Adrenal gland (tissue), 12 donors: ENCODE measurements around the gene CCDC9. TPM values are rescaled to one million over a fixed set of nuclear protein-coding genes. Genes with fewer than 3 reads are reported as not detected.
"Not testable (repeated sequence)": the region's sequence is repeated elsewhere in the genome, so short reads cannot be mapped to it uniquely, and the experiment has no call there.

Experiments used
- DNase-seq, 7 donors: peaks; one replicate each; pipeline ENCODE4 v3.0.0-alpha.2; 2019 to 2020
- H3K27ac ChIP-seq, 5 donors: fragments of 200-600 bp; sonication (generic) in 4 of 5; 1 replicate in 3 of 5; 2 replicates in 2 of 5; pipeline versions ENCODE4 v1.5.1 to v1.8.0; 2016 to 2020; ENCODE audit warnings: mild to moderate bottlenecking in 1 of 5
- H3K27me3 ChIP-seq: fragments of 200-600 bp; 2 replicates; pipeline ENCODE4 v1.8.0; 2021
- H3K36me3 ChIP-seq, 2 donors: fragments of 200-600 bp; replicated peaks in 1 of 2; 1 replicate in 1 of 2; 2 replicates in 1 of 2; pipeline versions ENCODE4 v1.5.1 to v1.8.0; 2018 to 2022
- H3K4me1 ChIP-seq, 2 donors: fragments of 200-600 bp; replicated peaks in 1 of 2; 1 replicate in 1 of 2; 2 replicates in 1 of 2; pipeline versions ENCODE4 v1.5.1 to v1.8.0; 2018 to 2021
- H3K4me3 ChIP-seq, 4 donors: fragments of 200-600 bp; sonication (generic) in 3 of 4; one replicate each; pipeline ENCODE4 v1.5.1; 2016 to 2018
- H3K9me3 ChIP-seq, 3 donors: fragments of 200-600 bp; sonication (generic) in 1 of 3; replicated peaks in 1 of 3; 1 replicate in 2 of 3; 2 replicates in 1 of 3; pipeline versions ENCODE4 v1.5.1 to v1.8.0; 2016 to 2021
- CTCF ChIP-seq, 6 experiments: fragments of 450-650 bp in 4 of 6; fragments of 200-600 bp in 2 of 6; sonication (generic) in 1 of 6; IDR thresholded peaks; 1 replicate in 5 of 6; 2 replicates in 1 of 6; pipeline versions ENCODE4 v1.5.1 to v1.8.0; 2016 to 2021; ENCODE audit warnings: antibody characterized with exemption in 6 of 6, mild to moderate bottlenecking in 2 of 6, moderate library complexity in 1 of 6
- POLR2A ChIP-seq, 2 donors: fragments of 450-650 bp; IDR thresholded peaks; one replicate each; pipeline ENCODE4 v1.6.1; 2017; ENCODE audit warnings: antibody characterized with exemption in 2 of 2, mild to moderate bottlenecking in 2 of 2, moderate library complexity in 1 of 2
- WGBS, 4 donors: extraction: QIAGEN DNeasy Blood & Tissue Kit in 2 of 4; methylation state at CpG; one replicate each; pipeline versions ENCODE4 v1.1.5 to v1.1.7; 2013 to 2017; 5-methylcytosine and 5-hydroxymethylcytosine counted together
- intact Hi-C, 2 donors: fragments of 100-400 bp; cut with DNase I; formaldehyde crosslinking; loops; one replicate each; pipeline versions ENCODE4 v1.14.1 to v1.15.0; 2022 to 2023
- polyA plus RNA-seq, 3 donors: library from polyadenylated mRNA; stranded (reverse); fragments of 200-250 nt in 2 of 3; fragments of 350-450 nt in 1 of 3; fragmentation: Illumina TruSeq in 1 of 3; extraction: RNeasy Lipid Tissue Mini Kit (QIAGEN cat#74804) in 1 of 3; gene quantifications; one replicate each; pipeline ENCODE4 v1.2.3, GENCODE V29; 2013 to 2014
- total RNA-seq, 9 donors: library from RNA; depleted of rRNA in 4 of 9; stranded (reverse); fragments of >200 nt in 4 of 9; fragments of 120-200 nt in 1 of 9; fragmentation: NEBNext Ultra II Directional in 1 of 9; extraction: Animal tissue kit (Norgen Biotek cat#: 25700) in 1 of 9; gene quantifications; one replicate each; pipeline versions ENCODE4 v1.1.0 to v1.2.4, GENCODE V29; 2013 to 2023
- donor health status: healthy with polysubstance abuse.
- donor health status: Bipolar disorder and iron deficiency.
- donor health status: DM: yes; HTN: yes; CAD: no.
- donor health status: DM: no; HTN: no; CAD: no.
- donor health status: DM: no; HTN: no; CAD: no.
- donor health status: DM: yes; HTN: yes; CAD: no.

Gene CCDC9
- total and polyA plus RNA-seq, 12 donors = 6.0 to 86.5 (median 31.1) TPM

GRCh38 chr19:47243776-47244547 lies 12.4 kb upstream of the CCDC9 start:
- intact Hi-C loops = loop anchor here in 1 of 2 donors (2.0 kb wide), 1 partner anchor 31 kb away; no protein-coding TSS in a partner anchor
- TF ChIP-seq POLR2A (IDR thresholded peaks at IDR 0.05) (no peak), CTCF (IDR thresholded peaks at IDR 0.05) (peak; percentile 97 to 99 (median 98))
- DNase-seq = peak; percentile 91 to 96 (median 93)
- Histone ChIP-seq H3K27me3 (peaks cover 8% of the 10 kb centered on the region), H3K27ac (peak overlapping the region in 3 of 5 donors; percentile 42 to 73 (median 68)), H3K4me1 (peaks cover 10 to 38% of the 10 kb centered on the region in 2 donors), H3K9me3 (no peaks in the 10 kb centered on the region), H3K4me3 (peak overlapping the region in 1 of 4 donors; percentile 28), H3K36me3 (no peaks in the 10 kb centered on the region)
- 1 to 4% (median 2%) methylated on average over 16 to 46 of the region's 46 CpGs for WGBS, 4 donors

GRCh38 chr19:47247308-47247990 lies 8.9 kb upstream of the CCDC9 start:
- no peak overlapping the region for H3K4me3 ChIP-seq
- WGBS, 4 donors = 21 to 22% (median 22%) methylated on average over 25 of the region's 25 CpGs
- peak overlapping the region in 1 of 5 donors; percentile 31 for H3K27ac ChIP-seq
- H3K36me3 ChIP-seq = no peaks in the 10 kb centered on the region
- intact Hi-C loops = loop anchor here (5.0 kb wide), 3 partner anchors 40 to 100 kb away; no protein-coding TSS in a partner anchor
- no peaks in the 10 kb centered on the region for H3K9me3 ChIP-seq
- H3K27me3 ChIP-seq = no peaks in the 10 kb centered on the region
- DNase-seq = peak; percentile 65 to 94 (median 82)
- TF ChIP-seq POLR2A (IDR thresholded peaks at IDR 0.05) (peak in 1 of 2 donors; percentile 13), CTCF (IDR thresholded peaks at IDR 0.05) (peak; percentile 88 to 96 (median 92))
- H3K4me1 ChIP-seq = peaks cover 10 to 21% of the 10 kb centered on the region in 2 donors

GRCh38 chr19:47253016-47253415 lies 3.3 kb upstream of the CCDC9 start:
- intact Hi-C loops, DNase-seq, H3K27me3 ChIP-seq, H3K9me3 ChIP-seq, H3K4me3 ChIP-seq, H3K36me3 ChIP-seq, H3K27ac ChIP-seq: not testable (repeated sequence)
- WGBS, 4 donors = 83 to 88% (median 86%) methylated on average over 8 of the region's 8 CpGs
- H3K4me1 ChIP-seq = peaks cover 7 to 13% of the 10 kb centered on the region in 2 donors

- TF ChIP-seq POLR2A (IDR thresholded peaks at IDR 0.05) (no peak), CTCF (IDR thresholded peaks at IDR 0.05) (no peak)
- Histone ChIP-seq H3K36me3 (peaks cover 0 to 1% of the 10 kb centered on the region in 2 donors), H3K27me3 (no peaks in the 10 kb centered on the region), H3K27ac (no peak overlapping the region), H3K4me3 (no peak overlapping the region), H3K4me1 (peaks cover 10 to 17% of the 10 kb centered on the region in 2 donors), H3K9me3 (no peaks in the 10 kb centered on the region)
- no peak for DNase-seq
- intact Hi-C loops = no loop called here
- WGBS, 4 donors = 46 to 51% (median 46%) methylated on average over 3 of the region's 3 CpGs
Observed at GRCh38 chr19:47253467-47253881, 2.9 kb upstream of the CCDC9 start.
